Common myeloid progenitor, CD34-positive (primary cell): ENCODE measurements around the gene CDH26.

Experiments used
- CTCF ChIA-PET: fragments of 350-600 bp; sonication (Branson Sonifier 250); formaldehyde crosslinking; loops from one replicate; lab custom pipeline; 2021; ENCODE audit warnings: antibody characterized with exemption; lab: Charles Lee
- POLR2A ChIA-PET: fragments of 350-600 bp; sonication (Branson Sonifier 250); formaldehyde crosslinking; loops from one replicate; lab custom pipeline; 2021; ENCODE audit warnings: antibody characterized with exemption; lab: Charles Lee
- DNase-seq, 3 donors: peaks; one replicate each; pipeline versions ENCODE4 v3.0.0 to v3.0.0-alpha.2; 2013
- H3K27ac ChIP-seq, 2 experiments: 1 replicate in 1 of 2; 2 replicates in 1 of 2; pipeline ENCODE4 v1.7.0; 2013; ENCODE audit warnings: inconsistent platforms in 2 of 2, low read length in 2 of 2, mild to moderate bottlenecking in 2 of 2, low read depth in 1 of 2, moderate library complexity in 1 of 2; ENCODE audit not compliant: severe bottlenecking in 2 of 2, insufficient read depth in 1 of 2, poor library complexity in 1 of 2
- H3K27me3 ChIP-seq, 5 experiments: replicated peaks in 2 of 5; 1 replicate in 3 of 5; 2 replicates in 2 of 5; pipeline versions ENCODE4 v1.6.1 to v1.7.0; 2013; ENCODE audit warnings: low read length in 4 of 5, mild to moderate bottlenecking in 2 of 5, moderate library complexity in 2 of 5, inconsistent platforms in 1 of 5; ENCODE audit not compliant: insufficient read depth in 5 of 5, control insufficient read depth in 4 of 5
- H3K36me3 ChIP-seq, 4 experiments: 1 replicate in 2 of 4; 2 replicates in 2 of 4; pipeline versions ENCODE4 v1.6.1 to v1.7.0; 2013; ENCODE audit warnings: low read length in 3 of 4, control low read depth in 1 of 4, mild to moderate bottlenecking in 1 of 4; ENCODE audit not compliant: control insufficient read depth in 4 of 4, insufficient read depth in 4 of 4
- H3K4me1 ChIP-seq, 4 experiments: 1 replicate in 3 of 4; 2 replicates in 1 of 4; pipeline versions ENCODE4 v1.6.1 to v1.7.1; 2013; ENCODE audit warnings: low read length in 3 of 4, mild to moderate bottlenecking in 3 of 4, control low read depth in 1 of 4, inconsistent platforms in 1 of 4, moderate library complexity in 1 of 4; ENCODE audit not compliant: control insufficient read depth in 4 of 4, insufficient read depth in 4 of 4; ENCODE audit errors: control extremely low read depth in 1 of 4
- H3K4me3 ChIP-seq, 7 experiments: 1 replicate in 4 of 7; 2 replicates in 3 of 7; pipeline versions ENCODE4 v1.5.1 to v1.7.0; 2013; ENCODE audit warnings: mild to moderate bottlenecking in 7 of 7, low read length in 6 of 7, moderate library complexity in 6 of 7, inconsistent platforms in 2 of 7, low read depth in 2 of 7, control low read depth in 1 of 7; ENCODE audit not compliant: insufficient read depth in 4 of 7, control insufficient read depth in 1 of 7; ENCODE audit errors: extremely low read depth in 1 of 7
- H3K9me3 ChIP-seq, 5 experiments: 1 replicate in 4 of 5; 2 replicates in 1 of 5; pipeline versions ENCODE4 v1.6.1 to v1.7.1; 2013; ENCODE audit warnings: low read length in 4 of 5, mild to moderate bottlenecking in 2 of 5, inconsistent platforms in 1 of 5, low read depth in 1 of 5, moderate library complexity in 1 of 5; ENCODE audit not compliant: control insufficient read depth in 4 of 5, insufficient read depth in 2 of 5; ENCODE audit errors: control extremely low read depth in 1 of 5
- WGBS: methylation state at CpG from one replicate; pipeline ENCODE4 v1.1.5; 2013; ENCODE audit not compliant: insufficient coverage; 5-methylcytosine and 5-hydroxymethylcytosine counted together

CDH26 gene

DNA sequence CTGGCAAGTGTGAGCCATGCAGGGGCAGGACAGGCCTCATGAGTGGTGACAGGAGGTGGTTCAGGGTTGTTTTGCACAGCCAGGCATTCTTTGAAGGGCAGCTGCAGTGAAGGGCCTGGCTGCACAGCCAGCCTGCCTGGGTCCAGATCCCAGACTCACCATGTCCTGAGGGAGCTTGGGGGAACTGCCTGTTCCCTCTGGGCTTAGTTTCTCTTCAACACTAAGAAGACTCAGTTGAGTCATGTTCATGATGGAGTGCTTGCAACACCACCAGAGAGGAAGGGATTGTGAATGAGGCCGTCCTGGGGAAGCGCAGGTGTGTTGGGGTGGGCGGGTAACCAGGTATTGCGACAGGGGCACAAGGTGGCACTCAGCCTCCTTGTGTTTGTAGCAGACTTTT lies 102.4 kb downstream of the CDH26 start:
- H3K9me3 ChIP-seq = peaks cover 0 to 13% (median 0%) of the 10 kb centered on the region in 5 experiments
- peaks cover 15 to 62% (median 52%) of the 10 kb centered on the region in 4 experiments for H3K4me1 ChIP-seq
- H3K27me3 ChIP-seq = no peaks in the 10 kb centered on the region
- ChIA-PET POLR2A (no interaction called here), CTCF (interaction anchor here (1.2 to 5.2 kb wide), 2 partner anchors 10 to 76 kb away, joined by 4 to 30 read pairs; no protein-coding TSS in a partner anchor)
- peaks cover 0 to 50% (median 0%) of the 10 kb centered on the region in 4 experiments for H3K36me3 ChIP-seq
- DNase-seq = no peak
- WGBS = 92% methylated on average over 4 of the region's 4 CpGs
- H3K27ac ChIP-seq = no peak overlapping the region
- H3K4me3 ChIP-seq = no peak overlapping the region

DNA sequence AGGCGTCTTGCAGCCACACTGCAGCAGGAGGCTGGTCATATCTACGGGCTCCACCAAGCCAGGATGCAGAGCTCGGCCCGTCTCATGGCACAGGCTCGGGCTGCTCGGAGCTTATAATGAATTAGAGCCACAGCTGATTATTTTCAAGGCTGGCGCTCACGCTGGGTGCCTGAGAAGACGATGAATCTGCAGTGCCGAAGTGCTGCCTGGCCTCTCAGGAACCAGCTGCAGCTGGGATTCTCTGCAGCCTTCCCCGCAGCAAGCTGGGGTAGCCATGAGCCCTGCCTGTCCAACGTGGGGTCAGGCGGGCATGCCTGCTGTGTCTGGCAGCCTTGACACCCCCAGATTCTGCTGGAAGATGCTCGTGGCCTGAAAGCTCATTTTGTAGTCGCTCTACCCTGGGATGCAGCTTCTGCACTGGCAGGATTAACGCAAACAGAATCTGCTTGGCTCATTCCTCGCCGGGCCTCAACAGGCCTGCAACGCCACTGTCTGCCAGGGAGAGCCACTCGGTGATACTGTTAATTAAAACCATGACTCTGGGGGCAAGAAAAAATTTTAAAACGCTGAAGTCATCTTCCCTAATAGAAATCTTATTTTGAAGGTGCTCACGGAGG lies 104.3 kb downstream of the CDH26 start:
- Histone ChIP-seq H3K9me3 (peaks cover 0 to 26% (median 0%) of the 10 kb centered on the region in 5 experiments), H3K36me3 (peaks cover 0 to 69% (median 0%) of the 10 kb centered on the region in 4 experiments), H3K4me1 (peaks cover 8 to 43% (median 33%) of the 10 kb centered on the region in 4 experiments), H3K4me3 (no peak overlapping the region), H3K27me3 (no peaks in the 10 kb centered on the region), H3K27ac (no peak overlapping the region)
- no peak for DNase-seq
- POLR2A ChIA-PET = no interaction called here
- WGBS = 89% methylated on average over 21 of the region's 22 CpGs
- CTCF ChIA-PET = interaction anchor here (1.0 to 1.4 kb wide), 3 partner anchors 10 to 149 kb away, joined by 3 to 4 read pairs (median 3); no protein-coding TSS in a partner anchor

DNA sequence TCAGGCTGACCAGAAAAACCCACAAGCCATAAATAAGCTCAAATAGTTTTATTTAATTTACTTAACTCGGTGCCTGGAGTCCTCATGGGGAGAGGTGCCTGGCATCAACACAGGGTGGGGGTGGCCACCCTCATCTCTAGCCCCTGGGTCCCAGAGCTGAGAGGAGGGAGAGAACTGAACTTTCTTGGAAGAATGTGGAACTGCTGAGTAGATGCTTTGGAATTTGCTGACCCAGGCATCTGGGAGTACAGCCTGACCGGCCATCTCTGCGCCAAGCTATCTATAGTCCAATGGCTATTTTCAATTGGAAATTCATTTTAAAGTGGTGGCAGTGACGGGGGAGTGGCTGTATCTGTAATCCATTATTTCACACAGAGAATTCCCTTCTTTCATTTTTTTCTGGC lies 104.8 kb downstream of the CDH26 start:
- POLR2A ChIA-PET = no interaction called here

DNA sequence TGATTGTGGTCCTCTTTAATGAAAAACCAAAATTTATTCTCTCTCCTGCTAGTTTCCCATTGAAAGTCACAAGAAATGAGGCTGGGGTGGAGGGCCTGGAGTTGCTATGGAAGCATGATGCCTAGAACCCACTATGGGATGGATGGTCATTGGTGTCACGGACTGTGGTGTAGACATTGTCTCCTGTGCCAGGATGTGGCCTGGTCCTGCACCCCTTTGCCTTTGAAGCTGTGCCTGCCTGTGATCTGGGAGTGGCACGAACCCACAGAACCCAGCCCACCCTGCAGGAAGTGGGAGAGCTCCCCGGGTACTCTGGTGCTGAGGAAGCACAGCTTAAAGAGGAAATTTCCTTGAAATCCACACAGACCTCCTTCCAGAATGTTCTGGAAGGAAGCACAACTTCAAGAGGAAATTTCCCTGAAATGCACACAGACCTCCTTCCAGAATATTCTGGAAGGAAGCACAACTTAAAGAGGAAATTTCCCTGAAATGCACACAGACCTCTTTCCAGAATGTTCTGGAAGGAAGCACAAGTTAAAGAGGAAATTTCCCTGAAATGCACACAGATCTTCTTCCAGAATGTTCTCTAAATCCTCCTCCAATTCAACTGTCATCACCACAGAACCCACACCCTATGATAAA lies 105.6 kb downstream of the CDH26 start:
- H3K4me3 ChIP-seq = no peak overlapping the region
- peaks cover 4 to 29% (median 20%) of the 10 kb centered on the region in 4 experiments for H3K4me1 ChIP-seq
- no peak for DNase-seq
- H3K27ac ChIP-seq = no peak overlapping the region
- no CpG with 5 or more reads among the region's 3 CpGs for WGBS
- ChIA-PET CTCF (no interaction called here), POLR2A (no interaction called here)
- peaks cover 0 to 81% (median 0%) of the 10 kb centered on the region in 4 experiments for H3K36me3 ChIP-seq
- peaks cover 0 to 26% (median 0%) of the 10 kb centered on the region in 5 experiments for H3K9me3 ChIP-seq
- no peaks in the 10 kb centered on the region for H3K27me3 ChIP-seq

More for the DNA sequence above, 104.8 kb downstream of the CDH26 start:
- H3K36me3 ChIP-seq = peaks cover 0 to 73% (median 0%) of the 10 kb centered on the region in 4 experiments
- 20% methylated on average over 1 of the region's 4 CpGs for WGBS
- no peak overlapping the region for H3K27ac ChIP-seq
- CTCF ChIA-PET = interaction anchor here (1.0 to 1.4 kb wide), 3 partner anchors 9 to 148 kb away, joined by 3 to 4 read pairs (median 3); no protein-coding TSS in a partner anchor
- H3K27me3 ChIP-seq = no peaks in the 10 kb centered on the region
- peaks cover 0 to 26% (median 0%) of the 10 kb centered on the region in 5 experiments for H3K9me3 ChIP-seq
- no peak for DNase-seq
- no peak overlapping the region for H3K4me3 ChIP-seq
- peaks cover 4 to 38% (median 28%) of the 10 kb centered on the region in 4 experiments for H3K4me1 ChIP-seq
